ENCODE data around the gene SLC12A7. TPM values are rescaled to one million over a fixed set of nuclear protein-coding genes. Genes with fewer than 3 reads are reported as not detected.

SLC12A7 gene
- polyA plus RNA-seq: not detected in 2 replicates

GRCh38 chr5:1111727-1112289 is at the start of gene SLC12A7:
Gene SLC12A7, minus strand, starts transcription at chr5:1112063. Its CDS starts 72 bp downstream, at chr5:1111991.

GRCh38 chr5:1008451-1009358 is 103.2 kb downstream of the SLC12A7 start, which contains the start of gene NKD2:
Gene NKD2, plus strand, starts transcription at chr5:1008802. Its CDS starts 256 bp downstream, at chr5:1009058.

Other genes with a start within 250 kb of the SLC12A7 start
- 3.3 and 11.2 TPM in 2 replicates for gene BRD9, start 219.3 kb downstream of the SLC12A7 start, polyA plus RNA-seq
- gene TRIP13, start 219.2 kb downstream of the SLC12A7 start, polyA plus RNA-seq: 5.2 TPM in 1 of 2 replicates, not detected in the other
- gene NKD2, start 103.3 kb downstream of the SLC12A7 start, polyA plus RNA-seq: 0.13 and 0.48 TPM in 2 replicates
- not detected in 2 replicates for gene SLC6A19, start 89.5 kb upstream of the SLC12A7 start, polyA plus RNA-seq
- not detected in 2 replicates for gene SLC6A18, start 113.3 kb upstream of the SLC12A7 start, polyA plus RNA-seq
- gene TERT, start 183.0 kb upstream of the SLC12A7 start, polyA plus RNA-seq: not detected in 2 replicates
- gene CLPTM1L, start 233.0 kb upstream of the SLC12A7 start, polyA plus RNA-seq: 18.5 and 21.6 TPM in 2 replicates

All from Purkinje cell (primary cell).